NCI-H345 treated with DMSO at 0.1 percent for 48 hours (cell line): Measurements from ENCODE around the gene AKR1C1.
"Not testable (repeated sequence)": the region's sequence is repeated elsewhere in the genome, so short reads cannot be mapped to it uniquely, and the experiment has no call there.

Source experiments
- DNase-seq: peaks from one replicate; lab custom pipeline; 2025; ENCODE audit not compliant: unreplicated experiment; lab: John Stamatoyannopoulos, UW

Gene AKR1C1

DNA sequence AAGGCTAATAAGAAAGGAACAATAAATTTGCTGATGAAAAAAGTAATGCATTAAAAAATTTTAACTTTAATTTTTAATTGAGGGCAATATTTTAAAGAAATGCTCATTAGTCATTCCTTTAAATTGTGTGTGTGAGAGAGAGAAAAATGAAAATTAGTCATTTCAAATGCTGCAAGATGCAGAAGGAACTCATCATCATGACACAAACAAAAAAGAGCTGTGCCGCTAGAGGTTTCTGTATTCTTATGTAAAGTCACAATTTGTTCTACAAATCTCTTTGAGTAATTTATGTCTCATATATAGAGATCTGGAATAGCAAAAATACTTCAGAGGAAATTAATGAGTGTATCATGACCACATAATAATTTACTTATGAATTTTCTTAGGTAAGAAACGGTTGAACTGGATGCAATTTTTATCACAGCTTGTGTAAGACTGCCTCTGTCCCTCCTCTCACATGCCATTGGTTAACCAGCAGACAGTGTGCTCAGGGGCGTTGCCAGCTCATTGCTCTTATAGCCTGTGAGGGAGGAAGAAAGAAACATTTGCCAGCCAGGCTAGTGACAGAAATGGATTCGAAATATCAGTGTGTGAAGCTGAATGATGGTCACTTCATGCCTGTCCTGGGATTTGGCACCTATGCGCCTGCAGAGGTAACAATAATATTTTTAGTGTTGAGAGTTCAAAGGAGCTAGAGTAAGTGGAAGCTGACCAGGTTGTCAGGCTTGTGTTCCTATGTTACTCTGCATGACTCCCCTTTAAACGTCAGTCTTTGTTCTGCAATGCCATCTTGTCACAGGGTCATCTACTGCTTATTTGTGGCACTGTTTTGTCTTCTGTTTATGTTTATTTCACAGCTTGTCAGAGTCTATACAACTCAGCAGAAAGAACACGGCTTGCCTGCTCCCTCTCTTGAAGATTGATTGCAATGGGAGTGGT, at the start of gene AKR1C1:
Gene AKR1C1, plus strand, starts transcription at position 540 of the 939 bp plus-strand sequence. Its CDS starts 30 bp downstream, at position 570.
- DNase-seq = not testable (repeated sequence)

DNA sequence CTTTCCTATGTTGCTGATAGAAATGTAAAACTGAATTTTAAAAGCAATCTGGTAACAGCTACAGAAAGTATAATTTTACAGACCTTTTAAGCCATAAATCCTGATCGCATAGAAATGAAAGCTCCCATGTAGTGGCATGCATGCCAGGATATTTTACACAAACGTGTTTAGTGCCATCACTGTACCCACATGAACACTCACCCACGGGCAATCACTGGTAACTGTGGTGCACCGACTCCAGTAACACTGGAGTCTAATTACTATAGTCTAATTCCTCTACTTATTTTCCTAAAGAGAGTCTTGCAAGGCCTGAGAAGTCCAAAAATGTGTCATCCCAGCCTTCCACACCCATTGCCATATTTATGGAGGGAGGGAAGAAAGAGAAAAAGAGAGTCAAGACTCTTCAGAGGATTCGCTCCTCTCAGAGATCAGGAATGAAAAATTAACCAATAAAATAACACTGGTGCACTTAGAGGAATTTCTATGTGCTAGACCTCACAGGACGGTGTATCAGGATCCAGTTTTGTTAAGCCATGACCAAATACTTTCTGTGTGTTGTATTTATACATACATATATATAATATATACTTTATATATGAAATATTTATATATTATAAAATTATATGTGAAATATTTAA, 48.9 kb upstream of the AKR1C1 start:
- no peak for DNase-seq

DNA sequence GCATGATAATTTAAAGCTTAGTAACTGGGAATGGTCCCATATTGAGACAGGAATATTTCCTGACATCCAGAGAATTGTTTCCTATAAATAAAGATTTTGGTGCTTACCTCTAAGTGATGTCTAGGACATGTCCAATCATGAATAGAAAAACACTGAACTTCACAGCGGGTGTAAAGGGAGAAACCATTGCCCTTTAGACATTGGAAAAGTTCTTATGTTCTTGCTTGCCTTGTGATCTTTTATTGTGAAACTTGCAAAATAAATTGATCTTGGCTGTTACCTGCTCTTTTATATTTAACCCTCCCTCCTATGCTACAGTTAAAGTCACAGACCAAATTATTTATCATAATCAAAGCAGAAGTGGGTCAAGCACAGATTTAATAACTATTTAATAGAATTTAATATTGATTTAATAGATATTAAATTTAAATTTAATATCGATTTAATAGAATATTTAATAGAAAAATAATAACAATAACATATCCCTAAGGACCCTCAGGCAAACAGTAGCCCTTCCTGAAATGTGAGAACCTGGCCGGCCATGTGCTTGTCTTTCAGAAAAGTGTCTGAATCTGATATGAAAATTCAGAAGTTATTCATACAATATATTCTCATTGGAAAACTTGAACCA, 47.0 kb upstream of the AKR1C1 start:
- DNase-seq = no peak

DNA sequence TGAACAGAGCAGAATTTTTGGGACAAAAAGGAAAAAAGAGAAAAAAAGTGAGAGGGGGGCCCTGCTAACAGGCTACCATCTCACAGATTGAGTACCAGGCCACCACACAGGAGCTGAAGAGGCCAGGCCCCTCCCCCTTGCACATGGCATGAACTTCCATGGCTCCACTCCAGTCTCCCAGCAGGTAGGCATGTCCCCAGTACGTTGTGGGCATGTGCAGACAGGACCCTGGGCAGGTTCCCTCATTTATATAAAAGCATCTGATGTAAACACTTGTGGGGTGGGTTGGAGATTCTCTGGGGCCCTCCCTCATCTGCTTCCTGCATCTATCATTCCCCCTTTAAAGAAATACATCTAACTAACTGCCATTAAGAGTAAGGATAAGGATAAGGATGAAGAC, 45.0 kb upstream of the AKR1C1 start:
- no peak for DNase-seq

DNA sequence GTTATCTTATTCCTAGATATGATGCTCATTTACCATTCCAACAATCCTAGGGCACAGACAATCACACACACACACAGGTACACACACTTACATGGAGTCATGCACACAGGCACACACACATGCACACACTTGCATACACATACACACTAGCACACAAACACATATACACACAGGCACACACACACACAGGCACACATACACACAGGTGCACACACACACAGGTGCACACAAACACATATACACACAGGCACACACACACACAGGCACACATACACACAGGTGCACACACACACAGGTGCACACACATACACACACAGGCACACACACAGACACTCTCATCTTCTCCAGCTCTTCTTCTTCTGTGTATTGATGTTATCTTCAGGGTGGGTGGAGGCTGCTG, 38.7 kb upstream of the AKR1C1 start:
- not testable (repeated sequence) for DNase-seq

DNA sequence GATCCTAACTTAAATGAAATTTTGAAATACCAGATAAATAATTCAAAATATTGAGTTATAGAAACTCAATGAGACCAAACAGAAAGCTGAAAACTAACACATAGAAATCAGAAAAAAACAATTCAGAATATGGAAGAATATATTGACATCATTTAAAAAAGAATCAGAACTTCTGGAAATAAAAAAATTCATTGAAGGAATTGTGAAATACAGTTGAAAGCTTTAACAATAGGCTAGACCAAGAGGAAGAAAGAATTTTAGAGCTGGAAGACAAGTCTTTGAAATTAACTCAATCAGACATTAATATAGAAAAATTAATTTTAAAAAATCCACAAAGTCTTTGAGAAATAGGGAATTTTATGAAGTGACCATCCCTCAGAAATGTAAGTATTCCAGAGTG, 36.8 kb upstream of the AKR1C1 start:
- no peak for DNase-seq

DNA sequence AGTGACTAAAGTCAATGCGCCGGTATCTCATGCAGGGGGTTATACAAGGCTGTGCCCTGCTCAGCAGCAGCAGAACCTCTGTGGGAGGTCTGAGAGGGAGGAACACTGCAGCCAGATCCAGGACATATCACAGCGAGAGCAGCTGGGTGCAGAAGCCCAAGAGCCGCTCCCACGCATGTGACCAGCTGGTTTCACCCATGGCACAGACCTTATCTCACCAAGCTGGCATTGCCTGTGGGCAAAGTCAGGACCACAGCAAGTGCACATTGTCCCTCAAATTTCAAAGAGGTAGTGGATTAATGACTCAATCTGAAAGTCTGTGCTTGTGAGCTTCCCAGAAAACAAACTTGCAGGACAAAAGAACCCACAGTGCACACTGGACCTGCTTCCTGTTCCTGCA, 31.6 kb upstream of the AKR1C1 start:
- no peak for DNase-seq

DNA sequence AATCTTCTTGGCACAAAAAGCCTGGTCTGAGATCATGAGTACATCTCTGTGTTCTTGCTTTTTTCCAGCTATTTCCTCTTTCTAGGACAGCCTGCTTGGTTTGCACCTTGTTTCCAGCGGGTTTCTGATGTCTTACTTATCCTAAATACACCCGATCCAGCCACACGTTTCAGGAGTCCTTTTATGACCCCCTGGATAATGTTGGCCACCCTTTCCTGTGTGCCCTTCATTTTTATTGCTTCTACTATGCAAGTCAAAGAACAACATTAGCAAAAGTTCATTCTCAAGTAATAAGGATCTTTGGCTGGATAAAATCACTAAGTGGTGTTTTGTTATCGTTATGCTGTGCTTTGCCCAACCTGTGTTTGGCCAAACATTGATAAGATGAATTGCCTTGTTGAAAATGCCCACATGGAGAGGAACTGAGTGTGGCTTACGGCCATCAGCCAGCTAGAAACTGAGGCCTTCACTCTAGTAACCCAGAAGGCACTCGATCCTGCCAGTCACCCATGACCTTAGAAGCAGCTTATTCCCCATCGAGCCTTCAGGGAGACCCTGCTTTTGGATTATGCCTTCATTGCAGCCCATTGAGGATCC, 28.7 kb upstream of the AKR1C1 start:
- DNase-seq = no peak

DNA sequence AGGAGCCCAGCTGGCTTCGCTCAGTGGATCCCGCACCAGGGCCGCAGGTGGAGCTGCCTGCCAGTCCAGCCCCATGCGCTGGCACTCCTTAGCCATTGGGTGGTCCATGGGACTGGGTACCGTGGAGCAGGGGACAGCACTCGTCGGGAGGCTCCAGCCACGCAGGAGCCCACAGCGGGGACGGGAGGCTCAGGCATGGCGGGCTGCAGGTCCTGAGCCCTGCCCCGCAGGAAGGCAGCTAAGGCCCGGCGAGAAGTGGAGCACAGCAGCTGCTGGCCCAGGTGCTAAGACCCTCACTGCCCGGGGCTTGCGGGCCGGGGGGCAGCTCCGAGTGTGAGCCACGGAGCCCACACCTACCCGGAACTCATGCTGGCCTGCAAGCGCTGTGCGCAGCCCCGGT, 25.9 kb upstream of the AKR1C1 start:
- no peak for DNase-seq

DNA sequence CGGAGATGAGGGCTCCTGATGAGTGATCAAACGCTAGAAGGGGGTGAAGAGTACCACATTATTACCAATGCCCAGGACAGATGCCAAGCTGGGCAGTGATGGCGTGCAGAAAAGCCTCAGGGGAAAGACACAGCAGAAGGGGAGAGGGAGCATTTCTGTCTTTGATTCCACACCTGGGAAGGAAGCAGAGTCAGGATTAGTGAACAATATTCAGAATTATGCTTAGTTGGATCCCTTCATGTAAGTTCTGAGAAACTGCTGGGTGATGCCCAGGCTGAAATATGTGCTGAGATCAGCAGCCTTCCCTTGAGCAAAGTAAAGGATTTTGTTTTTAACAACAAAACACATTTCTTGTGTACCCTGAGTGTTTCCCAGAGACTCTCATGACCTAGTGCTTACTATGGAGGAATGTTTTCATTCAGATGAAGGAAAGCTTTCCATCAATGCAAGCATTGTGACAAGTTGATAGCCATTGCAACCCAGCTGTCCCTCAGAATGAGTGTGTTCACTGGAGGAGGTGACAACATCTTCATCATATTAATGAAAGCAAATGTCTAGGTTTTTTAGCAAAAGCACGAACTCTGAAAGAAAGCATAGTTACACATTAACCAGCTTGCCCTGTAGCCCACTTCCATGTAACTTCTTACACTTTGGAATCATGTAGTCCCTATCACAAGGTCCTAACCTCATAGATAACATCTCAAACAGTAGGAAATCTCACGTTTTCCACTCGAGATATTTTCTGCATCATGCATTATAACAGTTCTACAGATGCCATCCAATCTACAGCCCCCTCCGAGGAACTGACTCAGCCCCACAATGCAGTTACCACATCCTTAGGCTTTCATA, 23.8 kb upstream of the AKR1C1 start:
- DNase-seq = no peak

DNA sequence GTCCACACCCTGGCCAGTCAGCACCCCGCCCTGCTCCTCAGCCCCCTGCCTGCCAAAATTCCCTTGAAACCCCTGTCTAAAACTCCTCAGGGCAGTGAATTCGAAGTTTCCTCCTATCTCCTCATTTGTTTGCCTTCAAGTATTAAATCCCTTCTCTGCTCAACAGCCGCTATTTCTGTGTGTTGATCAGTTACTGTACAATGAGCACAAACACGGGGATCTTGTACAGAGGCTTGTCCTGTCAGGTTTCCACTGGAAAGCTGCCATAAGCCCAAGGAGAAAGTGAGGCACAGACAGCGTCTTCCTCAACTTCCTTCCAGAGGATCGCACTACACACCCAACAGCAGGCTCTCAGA, 23.2 kb upstream of the AKR1C1 start:
- DNase-seq = not testable (repeated sequence)

DNA sequence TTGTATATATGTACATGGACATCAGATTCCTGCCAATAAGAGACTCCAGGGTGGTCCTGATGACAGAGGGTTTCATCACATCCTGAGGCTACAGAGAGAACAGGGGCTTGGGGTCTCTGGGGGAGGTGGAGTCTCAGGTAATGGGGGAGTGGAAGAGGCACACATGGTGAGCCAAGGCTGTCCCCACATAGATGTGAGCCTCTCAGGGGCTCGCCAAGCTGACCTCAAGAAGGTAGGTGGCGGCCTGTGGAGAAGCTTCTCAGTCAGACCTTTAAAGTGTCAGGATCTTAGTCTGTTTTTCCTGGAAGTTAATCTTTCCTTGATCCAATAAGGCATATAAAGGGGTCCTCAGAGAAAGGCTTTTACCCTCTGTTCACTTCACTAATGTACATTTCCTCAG, 22.3 kb upstream of the AKR1C1 start:
- not testable (repeated sequence) for DNase-seq

DNA sequence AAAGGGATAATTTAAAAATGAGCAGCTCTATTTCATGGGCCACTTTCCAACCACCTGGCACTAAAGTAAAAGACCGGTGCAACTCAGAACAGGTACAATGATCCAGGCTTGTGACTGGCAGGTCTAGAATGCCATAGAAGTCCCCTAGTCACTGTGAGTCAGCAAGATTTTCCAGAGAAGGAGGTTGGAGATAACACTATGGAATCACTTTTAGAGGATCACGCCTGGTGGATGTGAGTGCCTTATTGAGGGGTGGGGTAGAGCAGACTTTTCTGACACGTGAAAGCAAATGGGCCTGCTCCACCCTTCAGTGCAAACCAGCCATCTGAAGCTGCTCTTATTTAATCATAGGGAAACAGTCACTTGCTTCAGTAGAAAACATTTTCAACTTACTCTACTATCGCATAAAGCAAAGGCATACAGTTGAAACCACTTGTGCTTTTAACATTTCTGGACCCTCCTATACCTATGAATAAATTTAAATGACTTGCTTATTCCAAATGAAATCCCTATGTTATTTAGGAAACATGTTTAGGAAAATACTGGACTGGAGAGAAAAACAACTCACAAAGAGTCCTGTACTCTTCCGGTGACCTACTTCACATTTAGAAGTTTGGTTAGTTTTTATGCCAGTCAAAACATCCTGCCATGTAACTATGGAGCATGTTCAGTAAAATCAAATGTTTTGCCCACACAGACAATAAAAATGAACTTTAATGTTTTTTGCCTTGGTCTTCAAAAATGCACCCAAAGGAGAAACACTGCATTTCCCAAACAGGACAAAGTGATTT, 21.5 kb upstream of the AKR1C1 start:
- no peak for DNase-seq

DNA sequence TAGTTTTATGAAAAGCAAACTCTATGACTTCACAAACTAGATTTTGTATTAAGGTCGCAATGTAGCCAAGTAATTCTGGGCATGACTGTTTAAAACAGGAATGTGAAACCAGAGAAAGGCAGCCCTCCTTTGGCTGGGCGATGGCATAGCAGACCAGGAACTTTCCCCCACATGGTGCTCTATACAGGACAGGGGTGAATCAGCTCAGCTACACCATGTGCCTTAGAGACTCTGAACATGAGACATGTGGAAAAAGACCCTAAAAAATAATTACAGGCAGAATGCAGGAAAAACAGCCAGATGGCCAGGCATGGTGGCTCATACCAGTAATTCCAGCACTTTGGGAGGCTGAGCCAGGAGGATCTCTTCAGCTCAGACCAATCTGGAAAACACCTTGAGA, 20.3 kb upstream of the AKR1C1 start:
- not testable (repeated sequence) for DNase-seq

DNA sequence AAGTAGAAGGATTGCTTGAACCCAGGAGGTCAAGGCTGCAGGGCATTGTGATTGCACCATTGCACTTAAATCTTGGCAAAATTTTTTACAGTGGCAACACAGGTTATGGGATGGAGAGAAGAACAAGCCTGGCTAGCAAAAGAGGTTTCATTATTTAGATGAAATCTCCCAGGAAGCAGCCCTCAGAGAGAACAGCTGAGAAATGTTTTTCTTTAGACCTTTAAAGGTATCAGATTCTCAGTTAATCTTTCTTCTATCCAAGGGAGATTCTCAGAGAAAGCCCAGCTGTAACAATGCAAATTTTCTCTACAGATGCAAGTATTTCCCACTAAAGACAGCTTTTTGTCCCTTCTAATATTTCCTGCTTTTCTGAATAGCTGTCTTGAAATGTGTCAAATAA, 19.8 kb upstream of the AKR1C1 start:
- not testable (repeated sequence) for DNase-seq

DNA sequence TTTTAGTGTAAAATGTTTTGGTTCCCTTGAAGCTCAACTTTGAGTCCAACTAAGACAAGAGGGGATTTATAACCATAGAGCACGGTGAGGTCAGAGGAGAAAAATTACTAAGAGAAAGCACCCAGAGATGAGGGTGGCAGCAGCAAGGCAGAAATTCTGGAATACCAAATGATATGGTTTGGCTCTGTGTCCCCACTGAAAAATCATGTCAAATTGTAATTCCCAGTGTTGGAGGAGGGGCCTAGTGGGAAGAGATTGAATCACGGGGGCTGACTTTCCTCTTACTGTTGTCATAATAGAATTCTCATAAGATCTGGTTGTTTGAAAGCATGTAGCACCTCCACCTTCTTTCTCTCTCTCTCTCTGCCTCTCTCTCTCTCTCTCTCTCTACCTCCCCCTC, 19.4 kb upstream of the AKR1C1 start:
- DNase-seq = no peak

DNA sequence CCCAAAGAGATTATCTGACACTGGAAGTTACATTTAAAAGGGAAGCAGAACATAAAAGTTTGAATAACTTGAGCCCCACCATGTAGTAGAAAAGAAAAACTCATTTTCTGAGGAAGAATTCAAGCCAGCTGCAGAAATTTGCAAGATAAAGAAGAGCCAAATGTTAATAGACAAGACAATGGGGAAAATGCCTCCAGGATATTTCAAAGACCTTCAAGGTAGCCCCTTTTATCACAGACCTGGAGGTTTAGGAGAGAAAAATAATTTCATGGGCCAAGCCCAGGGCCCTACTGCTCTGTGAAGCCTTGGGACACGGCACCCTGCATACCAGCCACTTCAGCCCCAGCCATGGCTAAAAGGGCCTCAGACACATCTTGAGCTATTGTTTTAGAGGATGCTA, 18.4 kb upstream of the AKR1C1 start:
- DNase-seq = no peak

DNA sequence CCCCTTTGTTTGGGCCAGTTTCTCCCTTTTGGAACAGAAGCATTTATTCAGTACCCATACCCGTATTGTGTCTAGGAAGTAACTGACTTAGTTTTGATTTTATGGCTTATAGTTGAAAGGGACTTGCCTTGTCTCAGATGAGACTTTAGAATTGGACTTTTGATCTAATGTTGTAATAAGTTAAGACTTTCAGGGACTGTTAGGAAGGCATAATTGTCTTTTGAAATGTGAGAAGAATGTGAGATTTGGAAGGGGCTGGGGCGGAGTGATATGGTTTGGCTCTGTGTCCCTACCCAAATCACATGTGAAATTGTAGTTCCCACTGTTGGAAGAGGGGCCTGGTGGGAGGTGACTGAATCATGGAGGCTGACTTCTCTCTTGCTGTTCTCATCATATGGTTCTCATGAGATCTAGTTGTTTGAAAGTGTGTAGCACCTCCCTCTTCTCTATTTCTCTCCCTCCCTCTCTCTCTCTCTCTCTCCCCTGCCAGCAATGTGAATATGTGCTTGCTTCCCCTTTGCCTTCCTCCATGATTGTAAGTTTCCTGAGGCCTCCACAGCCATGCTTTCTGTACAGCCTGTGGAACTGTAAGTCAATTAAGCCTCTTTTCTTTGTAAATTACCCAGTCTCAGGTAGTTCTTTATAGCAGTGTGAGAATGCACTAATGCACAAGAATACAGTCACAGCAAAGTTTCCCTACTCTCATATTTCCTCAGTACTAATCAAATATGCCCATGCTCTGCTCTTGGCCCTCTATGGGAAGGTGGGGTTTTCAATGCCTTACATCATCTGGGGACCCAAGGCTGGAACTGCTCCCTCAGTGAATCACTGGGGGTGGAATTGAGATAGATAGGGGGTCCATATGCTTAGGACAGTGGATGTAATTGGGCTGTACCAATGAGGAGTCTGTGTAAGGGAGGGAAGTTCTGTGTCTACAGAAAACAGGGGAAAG, 17.2 kb upstream of the AKR1C1 start:
- DNase-seq = no peak
